CD4-positive, alpha-beta T cell (primary cell): ENCODE measurements around the gene LRP1B. TPM values are rescaled to one million over a fixed set of nuclear protein-coding genes. Genes with fewer than 3 reads are reported as not detected.

Experiments used
- ATAC-seq: fragments of 200-7000 bp; cut with Tn5 transposase; one replicate; pipeline ENCODE4 v1.10.0; 2022; ENCODE audit warnings: mild to moderate bottlenecking; ENCODE audit not compliant: poor library complexity
- CTCF ChIA-PET: fragments of 350-600 bp; sonication (Branson Sonifier 250); formaldehyde crosslinking; loops from one replicate; lab custom pipeline; 2021; ENCODE audit warnings: antibody characterized with exemption, inconsistent platforms; lab: Charles Lee
- POLR2A ChIA-PET: fragments of 350-600 bp; sonication (Branson Sonifier 250); formaldehyde crosslinking; loops from one replicate; lab custom pipeline; 2021; ENCODE audit warnings: antibody characterized with exemption, inconsistent platforms; lab: Charles Lee
- DNase-seq, 14 experiments: peaks; one replicate each; pipeline ENCODE4 v3.0.0-alpha.2; 2013 to 2020; ENCODE audit warnings: mixed read lengths in 2 of 14
- H3K27ac ChIP-seq, 2 donors: one replicate each; pipeline versions ENCODE4 v1.5.1 to v1.7.0; 2013; ENCODE audit warnings: low read length in 2 of 2, low read depth in 1 of 2, mild to moderate bottlenecking in 1 of 2
- H3K27me3 ChIP-seq, 2 experiments: 1 replicate in 1 of 2; 2 replicates in 1 of 2; pipeline versions ENCODE4 v1.6.1 to v1.7.0; 2013; ENCODE audit warnings: low read length in 2 of 2, control low read depth in 1 of 2, mild to moderate bottlenecking in 1 of 2, moderate library complexity in 1 of 2; ENCODE audit not compliant: insufficient read depth in 2 of 2, control insufficient read depth in 1 of 2
- H3K36me3 ChIP-seq: one replicate; pipeline ENCODE4 v1.6.1; 2013; ENCODE audit warnings: low read length, control low read depth; ENCODE audit not compliant: insufficient read depth
- H3K4me1 ChIP-seq: one replicate; pipeline ENCODE4 v1.6.1; 2013; ENCODE audit warnings: low read length, control low read depth; ENCODE audit not compliant: insufficient read depth
- H3K4me3 ChIP-seq: one replicate; pipeline ENCODE4 v1.5.1; 2013; ENCODE audit warnings: mild to moderate bottlenecking, low read length, moderate library complexity
- H3K9me3 ChIP-seq, 2 experiments: 1 replicate in 1 of 2; 2 replicates in 1 of 2; pipeline versions ENCODE4 v1.6.1 to v1.7.0; 2013; ENCODE audit warnings: low read length in 2 of 2, mild to moderate bottlenecking in 2 of 2, control low read depth in 1 of 2, moderate library complexity in 1 of 2; ENCODE audit not compliant: control insufficient read depth in 1 of 2, insufficient read depth in 1 of 2
- H3K27ac Mint-ChIP-seq: one replicate; pipeline ENCODE4 v1.8.0; 2020; ENCODE audit warnings: mixed read lengths
- H3K27me3 Mint-ChIP-seq: one replicate; pipeline ENCODE4 v1.8.0; 2021; ENCODE audit warnings: mixed read lengths
- H3K36me3 Mint-ChIP-seq: one replicate; pipeline ENCODE4 v1.8.0; 2021; ENCODE audit warnings: low read depth, mixed read lengths
- H3K4me1 Mint-ChIP-seq: one replicate; pipeline ENCODE4 v1.8.0; 2021; ENCODE audit warnings: low read depth, mixed read lengths
- H3K4me3 Mint-ChIP-seq: one replicate; pipeline ENCODE4 v1.8.0; 2020; ENCODE audit warnings: mild to moderate bottlenecking, mixed read lengths
- H3K9me3 Mint-ChIP-seq: one replicate; pipeline ENCODE4 v1.8.0; 2020; ENCODE audit warnings: mixed read lengths
- CTCF ChIP-seq: fragments of 200-600 bp; IDR thresholded peaks from one replicate; pipeline ENCODE4 v1.8.0; 2022; ENCODE audit warnings: antibody characterized with exemption, mild to moderate bottlenecking
- intact Hi-C, 2 experiments: fragments of 100-400 bp; cut with DNase I in 1 of 2; cut with micrococcal nuclease in 1 of 2; formaldehyde crosslinking; loops; one replicate each; pipeline versions ENCODE4 v1.15.1 to v1.9.0; 2023 to 2025; cut with DNase I, micrococcal nuclease
- total RNA-seq, 174 experiments: library from RNA in 2 of 174; stranded (reverse) in 2 of 174; gene quantifications; one replicate each; pipeline ENCODE4 v1.2.3 and lab custom pipeline; 2021 to 2026

Gene LRP1B
- total RNA-seq, 2 experiments from 2014 or later, result not detected

GRCh38 chr2:140744379-140744778, 1386.4 kb downstream of the LRP1B start:
- Histone ChIP-seq H3K27me3 (no peaks in the 10 kb centered on the region), H3K4me1 (no peaks in the 10 kb centered on the region), H3K4me3 (no peak overlapping the region), H3K27ac (no peak overlapping the region), H3K36me3 (no peaks in the 10 kb centered on the region), H3K9me3 (no peaks in the 10 kb centered on the region)
- no peak for ATAC-seq
- peaks cover 3% of the 10 kb centered on the region for H3K9me3 Mint-ChIP-seq
- no peak for DNase-seq
- ChIA-PET POLR2A (no interaction called here), CTCF (no interaction called here)
- intact Hi-C loops, result no loop called here
- no peak overlapping the region for H3K4me3 Mint-ChIP-seq
- H3K36me3 Mint-ChIP-seq, result no peaks in the 10 kb centered on the region
- no peak for TF ChIP-seq CTCF
- H3K27me3 Mint-ChIP-seq, result no peaks in the 10 kb centered on the region
- H3K27ac Mint-ChIP-seq, result no peak overlapping the region
- H3K4me1 Mint-ChIP-seq, result no peaks in the 10 kb centered on the region

- H3K27me3 Mint-ChIP-seq, result no peaks in the 10 kb centered on the region
- H3K4me3 Mint-ChIP-seq, result no peak overlapping the region
- H3K27me3 ChIP-seq, result no peaks in the 10 kb centered on the region
- ATAC-seq (no peak), DNase-seq (no peak)
- H3K27ac Mint-ChIP-seq, result no peak overlapping the region
- intact Hi-C loops, result no loop called here
- no peak overlapping the region for H3K27ac ChIP-seq
- no peaks in the 10 kb centered on the region for H3K36me3 ChIP-seq
- ChIA-PET POLR2A (no interaction called here), CTCF (no interaction called here)
- H3K4me1 Mint-ChIP-seq, result no peaks in the 10 kb centered on the region
- H3K9me3 Mint-ChIP-seq, result peaks cover 7% of the 10 kb centered on the region
- no peak overlapping the region for H3K4me3 ChIP-seq
- no peaks in the 10 kb centered on the region for H3K36me3 Mint-ChIP-seq
- no peaks in the 10 kb centered on the region for H3K4me1 ChIP-seq
- TF ChIP-seq CTCF, result no peak
- H3K9me3 ChIP-seq, result no peaks in the 10 kb centered on the region
Observed at GRCh38 chr2:140737006-140737405, 1393.8 kb downstream of the LRP1B start.

GRCh38 chr2:140734992-140735391, 1395.8 kb downstream of the LRP1B start:
- Histone ChIP-seq H3K27me3 (no peaks in the 10 kb centered on the region), H3K4me1 (no peaks in the 10 kb centered on the region), H3K36me3 (no peaks in the 10 kb centered on the region), H3K4me3 (no peak overlapping the region), H3K9me3 (peaks cover 0 to 8% of the 10 kb centered on the region in 2 experiments), H3K27ac (no peak overlapping the region)
- Mint-ChIP-seq H3K27ac (no peak overlapping the region), H3K9me3 (peaks cover 4% of the 10 kb centered on the region), H3K4me1 (no peaks in the 10 kb centered on the region), H3K4me3 (no peak overlapping the region), H3K27me3 (no peaks in the 10 kb centered on the region), H3K36me3 (no peaks in the 10 kb centered on the region)
- no peak for ATAC-seq
- intact Hi-C loops, result no loop called here
- TF ChIP-seq CTCF, result no peak
- DNase-seq, result no peak
- POLR2A ChIA-PET, result no interaction called here
- CTCF ChIA-PET, result no interaction called here
